Coronary artery (tissue), 2 donors: ENCODE data around the gene TMEM135.
A peak's percentile ranks its signal among the peaks of the same experiment; 100 is the strongest.

Experiments
- DNase-seq: peaks from one replicate; pipeline ENCODE4 v3.0.0-alpha.2; 2017; ENCODE audit warnings: low spot score
- H3K27ac ChIP-seq, 2 donors: fragments of 200-600 bp; sonication (generic); one replicate each; pipeline ENCODE4 v1.5.1; 2016 to 2019
- H3K4me3 ChIP-seq: fragments of 200-600 bp; sonication (generic); 2 replicates; pipeline ENCODE4 v1.5.1; 2016; ENCODE audit warnings: mild to moderate bottlenecking, moderate library complexity
- CTCF ChIP-seq: fragments of 200-600 bp; sonication (generic); IDR thresholded peaks from one replicate; pipeline ENCODE4 v1.5.1; 2019; ENCODE audit warnings: antibody characterized with exemption

TMEM135 gene

GRCh38 chr11:87212891-87213290, 175.2 kb downstream of the TMEM135 start:
- no peak overlapping the region for H3K4me3 ChIP-seq
- DNase-seq, result no peak
- no peak overlapping the region for H3K27ac ChIP-seq
- no peak for TF ChIP-seq CTCF

DNA sequence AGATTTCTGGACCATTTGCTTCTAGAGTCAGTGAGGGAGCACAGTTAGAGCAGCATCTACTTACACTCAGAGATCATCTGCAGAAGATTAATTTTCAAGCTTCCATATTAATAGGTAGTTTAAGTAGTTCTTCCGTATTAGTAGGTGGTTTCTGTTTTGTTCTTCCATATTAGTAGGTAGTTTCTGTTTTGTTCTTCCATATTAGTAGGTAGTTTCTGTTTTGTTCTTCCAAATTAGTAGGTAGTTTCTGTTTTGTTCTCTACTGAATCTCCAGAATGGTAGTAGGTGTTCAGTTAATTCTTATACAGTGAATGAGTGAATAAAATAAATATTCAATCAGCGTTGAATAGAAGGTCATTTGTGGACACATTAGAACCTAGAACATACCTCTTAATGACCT, 175.7 kb downstream of the TMEM135 start:
- H3K27ac ChIP-seq, result no peak overlapping the region
- no peak for TF ChIP-seq CTCF
- no peak for DNase-seq
- H3K4me3 ChIP-seq, result no peak overlapping the region

DNA sequence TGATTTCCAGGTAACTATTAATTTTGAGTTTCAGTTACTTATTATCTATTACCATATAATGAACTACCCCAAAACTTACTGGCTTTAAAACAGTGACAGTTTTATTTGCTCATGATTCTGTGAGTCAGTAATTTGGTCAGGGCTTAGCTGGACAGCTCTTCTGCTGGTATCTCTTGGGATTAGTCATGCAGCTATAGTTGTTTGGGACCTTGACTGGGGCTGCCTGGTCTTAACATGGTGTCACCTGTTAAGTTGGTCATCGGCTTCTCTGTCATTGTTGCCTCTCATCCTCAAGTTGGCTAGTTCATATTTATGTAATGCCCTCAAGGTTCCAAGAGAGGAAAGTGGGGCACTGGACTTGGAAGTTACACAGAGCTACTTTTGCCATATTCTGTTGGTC, 177.5 kb downstream of the TMEM135 start:
- no peak overlapping the region for H3K27ac ChIP-seq
- TF ChIP-seq CTCF, result no peak
- no peak for DNase-seq
- no peak overlapping the region for H3K4me3 ChIP-seq

GRCh38 chr11:87219266-87219665, 181.5 kb downstream of the TMEM135 start:
- DNase-seq, result no peak
- TF ChIP-seq CTCF, result no peak

DNA sequence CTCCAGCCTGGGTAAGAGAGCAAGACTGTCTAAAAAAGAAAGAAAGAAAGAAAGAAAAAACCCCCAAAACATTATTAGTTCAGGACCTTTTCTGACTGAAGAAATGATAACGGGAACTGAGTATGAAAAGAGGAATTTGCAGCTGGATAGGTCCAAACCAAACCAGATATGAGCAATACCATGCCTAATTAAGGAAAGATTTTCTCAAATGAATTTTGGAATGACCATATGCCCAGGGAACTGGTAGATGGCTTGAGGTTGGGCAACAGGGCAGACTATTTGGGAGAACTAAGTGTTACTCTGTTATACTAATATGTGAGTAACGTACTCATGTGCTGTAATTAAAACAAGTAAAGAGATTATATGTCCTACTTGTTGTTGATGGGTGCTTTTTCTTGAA, 186.1 kb downstream of the TMEM135 start:
- Histone ChIP-seq H3K27ac (peak overlapping the region; percentile 51 to 76), H3K4me3 (no peak overlapping the region)
- no peak for DNase-seq
- no peak for TF ChIP-seq CTCF

More at GRCh38 chr11:87219266-87219665, 181.5 kb downstream of the TMEM135 start:
- H3K27ac ChIP-seq, result peak overlapping the region in 1 of 2 donors; percentile 24
- no peak overlapping the region for H3K4me3 ChIP-seq

GRCh38 chr11:87224486-87224885, 186.8 kb downstream of the TMEM135 start:
- Histone ChIP-seq H3K4me3 (no peak overlapping the region), H3K27ac (peak overlapping the region in 1 of 2 donors; percentile 51)
- DNase-seq, result no peak
- TF ChIP-seq CTCF, result no peak

- no peak overlapping the region for H3K4me3 ChIP-seq
- no peak for DNase-seq
- H3K27ac ChIP-seq, result no peak overlapping the region
- TF ChIP-seq CTCF, result no peak
These were observed 191.1 kb downstream of the TMEM135 start for GRCh38 chr11:87228820-87229219.
